SK-N-SH treated with all-trans-retinoic acid at 6 μM for 48 hours (cell line): ENCODE results near the gene KIAA1586.
"Not testable (repeated sequence)": the region's sequence is repeated elsewhere in the genome, so short reads cannot be mapped to it uniquely, and the experiment has no call there.

Experiments used
- ATAC-seq: fragments of 200-7000 bp; cut with Tn5 transposase; 3 replicates; pipeline ENCODE4 v1.9.1; 2020; ENCODE audit warnings: mild to moderate bottlenecking, moderate library complexity
- ARNTL ChIP-seq: fragments of 450-650 bp; formaldehyde crosslinking; IDR thresholded peaks from 2 replicates; pipeline ENCODE4 v1.5.0; 2020; ENCODE audit warnings: low read depth, mild to moderate bottlenecking, moderate library complexity, borderline replicate concordance
- BACH2 ChIP-seq: fragments of 250-450 bp; sonication (Bioruptor Pico); IDR thresholded peaks from 2 replicates; pipeline ENCODE4 v1.9.0; 2021; ENCODE audit warnings: mild to moderate bottlenecking, borderline replicate concordance
- CREB5 ChIP-seq: fragments of 250-450 bp; sonication (Bioruptor Pico); IDR thresholded peaks from 2 replicates; pipeline ENCODE4 v1.5.1; 2020; ENCODE audit warnings: low read depth, mild to moderate bottlenecking, moderate library complexity
- CSDC2 ChIP-seq: fragments of 250-450 bp; sonication (Bioruptor Pico); IDR thresholded peaks from 2 replicates; pipeline ENCODE4 v1.5.0; 2020; ENCODE audit warnings: mild to moderate bottlenecking, moderate library complexity
- CSRNP3 ChIP-seq: fragments of 250-450 bp; sonication (Bioruptor Pico); IDR thresholded peaks from 2 replicates; pipeline ENCODE4 v1.5.1; 2021; ENCODE audit warnings: mild to moderate bottlenecking, moderate library complexity
- ESRRG ChIP-seq: fragments of 250-450 bp; sonication (Bioruptor Pico); IDR thresholded peaks from 2 replicates; pipeline ENCODE4 v1.6.1; 2021; ENCODE audit warnings: mild to moderate bottlenecking
- GLIS3 ChIP-seq: fragments of 250-450 bp; sonication (Bioruptor Pico); IDR thresholded peaks from 2 replicates; pipeline ENCODE4 v1.5.0; 2020; ENCODE audit warnings: mild to moderate bottlenecking, moderate library complexity
- ISL1 ChIP-seq: fragments of 250-450 bp; sonication (Bioruptor Pico); IDR thresholded peaks from 2 replicates; pipeline ENCODE4 v2.1.2; 2022; ENCODE audit warnings: mild to moderate bottlenecking, moderate library complexity
- PATZ1 ChIP-seq: fragments of 250-450 bp; sonication (Bioruptor Pico); IDR thresholded peaks from 2 replicates; pipeline ENCODE4 v1.8.0; 2020; ENCODE audit warnings: mild to moderate bottlenecking, moderate library complexity, borderline replicate concordance
- POU6F1 ChIP-seq: fragments of 250-450 bp; sonication (Bioruptor Pico); IDR thresholded peaks from 2 replicates; pipeline ENCODE4 v1.8.0; 2021; ENCODE audit warnings: low read depth, mild to moderate bottlenecking, moderate library complexity, borderline replicate concordance
- PPARA ChIP-seq: fragments of 250-450 bp; sonication (Bioruptor Pico); IDR thresholded peaks from 2 replicates; pipeline ENCODE4 v1.5.0; 2020; ENCODE audit warnings: mild to moderate bottlenecking, borderline replicate concordance
- SNAI2 ChIP-seq: fragments of 250-450 bp; sonication (Bioruptor Pico); IDR thresholded peaks from 2 replicates; pipeline ENCODE4 v1.5.0; 2020; ENCODE audit warnings: mild to moderate bottlenecking, moderate library complexity
- TOX ChIP-seq: fragments of 250-450 bp; sonication (Bioruptor Pico); IDR thresholded peaks from 2 replicates; pipeline ENCODE4 v1.8.0; 2021; ENCODE audit warnings: mild to moderate bottlenecking, moderate library complexity, borderline replicate concordance
- TSHZ2 ChIP-seq: fragments of 250-450 bp; sonication (Bioruptor Pico); IDR thresholded peaks from 2 replicates; pipeline ENCODE4 v1.5.0; 2020; ENCODE audit warnings: mild to moderate bottlenecking, moderate library complexity
- ZC3H10 ChIP-seq: fragments of 250-450 bp; sonication (Bioruptor Pico); IDR thresholded peaks from 2 replicates; pipeline ENCODE4 v1.5.1; 2021; ENCODE audit warnings: mild to moderate bottlenecking, moderate library complexity
- ZFP3 ChIP-seq: fragments of 250-450 bp; sonication (Bioruptor Pico); IDR thresholded peaks from 2 replicates; pipeline ENCODE4 v1.5.0; 2020; ENCODE audit warnings: mild to moderate bottlenecking, moderate library complexity
- ZFP30 ChIP-seq: fragments of 450-650 bp; formaldehyde crosslinking; IDR thresholded peaks from 2 replicates; pipeline ENCODE4 v1.5.0; 2022; ENCODE audit warnings: mild to moderate bottlenecking, moderate library complexity
- ZNF565 ChIP-seq: fragments of 450-650 bp; formaldehyde crosslinking; conservative IDR thresholded peaks from 2 replicates; pipeline ENCODE4 v1.5.0; 2020; ENCODE audit warnings: low read depth, mild to moderate bottlenecking, moderate library complexity
- ZNF70 ChIP-seq: fragments of 450-650 bp; formaldehyde crosslinking; IDR thresholded peaks from 2 replicates; pipeline ENCODE4 v1.5.0; 2020; ENCODE audit warnings: mild to moderate bottlenecking, moderate library complexity
- ZNF8 ChIP-seq: fragments of 450-650 bp; formaldehyde crosslinking; IDR thresholded peaks from 2 replicates; pipeline ENCODE4 v1.5.0; 2020; ENCODE audit warnings: mild to moderate bottlenecking, moderate library complexity

The KIAA1586 gene

GRCh38 chr6:57004292-57004691 is 42.2 kb upstream of the KIAA1586 start:
- no peak for TF ChIP-seq ESRRG (CRISPR knock-in tag)
- no peak for TF ChIP-seq TSHZ2 (CRISPR knock-in tag)
- TF ChIP-seq ISL1 (CRISPR knock-in tag) = no peak
- no peak for TF ChIP-seq CREB5 (CRISPR knock-in tag)
- TF ChIP-seq, all 23 proteins: peak for 0
- no peak for ATAC-seq

GRCh38 chr6:57006101-57006500 is 40.4 kb upstream of the KIAA1586 start:
- no peak for ATAC-seq
- TF ChIP-seq ARNTL (CRISPR knock-in tag) (no peak), CREB5 (CRISPR knock-in tag) (no peak), PATZ1 (CRISPR knock-in tag) (no peak), TOX (CRISPR knock-in tag) (no peak), BACH2 (CRISPR knock-in tag) (no peak), TSHZ2 (CRISPR knock-in tag) (no peak), ZC3H10 (no peak), ZNF8 (CRISPR knock-in tag) (no peak), PPARA (CRISPR knock-in tag) (no peak), CSRNP3 (CRISPR knock-in tag) (no peak), ZNF565 (no peak), GLIS3 (CRISPR knock-in tag) (no peak), POU6F1 (CRISPR knock-in tag) (no peak), SNAI2 (CRISPR knock-in tag) (no peak), CSDC2 (CRISPR knock-in tag) (no peak), ZFP30 (CRISPR knock-in tag) (no peak), ZNF70 (CRISPR knock-in tag) (no peak), ISL1 (CRISPR knock-in tag) (no peak), ZFP3 (CRISPR knock-in tag) (no peak)
- TF ChIP-seq, all 23 proteins: peak for 0

- not testable (repeated sequence) for ATAC-seq
Measured at GRCh38 chr6:57008069-57008468, 38.4 kb upstream of the KIAA1586 start.
